BJ (cell line): Measurements from ENCODE around the gene TADA1. TPM values are rescaled to one million over a fixed set of nuclear protein-coding genes. Genes with fewer than 3 reads are reported as not detected.

Experiments used
- CTCF ChIA-PET: fragments of 350-600 bp; formaldehyde crosslinking; extraction: SDS; loops from one replicate; lab custom pipeline; 2021; ENCODE audit warnings: antibody characterized with exemption, inconsistent platforms; lab: Yijun Ruan, JAX
- POLR2A ChIA-PET: fragments of 300-600 bp; sonication (Branson Sonifier 250); formaldehyde crosslinking; extraction: SDS; loops from one replicate; lab custom pipeline; 2021; ENCODE audit warnings: antibody characterized with exemption; lab: Charles Lee
- DNase-seq: peaks from one replicate; pipeline ENCODE4 v3.0.0-alpha.2; 2011; ENCODE audit warnings: low read depth
- H3K27me3 ChIP-seq: 2 replicates; pipeline ENCODE4 v1.6.0; 2011; ENCODE audit warnings: low read length; ENCODE audit not compliant: control insufficient read depth, insufficient read depth
- H3K36me3 ChIP-seq: 2 replicates; pipeline ENCODE4 v1.5.1; 2011; ENCODE audit warnings: low read length; ENCODE audit not compliant: control insufficient read depth, insufficient read depth
- H3K4me3 ChIP-seq: 2 replicates; pipeline ENCODE4 v1.5.1; 2011; ENCODE audit warnings: low read depth, mild to moderate bottlenecking, control low read depth, low read length
- polyA plus RNA-seq: library from polyadenylated mRNA; depleted of rRNA; stranded (reverse); fragments of >200 nt; gene quantifications from 2 replicates; pipeline ENCODE4 v1.2.3, GENCODE V29; 2011; rRNA removed
- TF ChIP-seq, protein P1 (sequence below): IDR thresholded peaks from 2 replicates; pipeline ENCODE4 v1.5.1; 2011; ENCODE audit warnings: low read depth, mild to moderate bottlenecking, control low read depth, inconsistent platforms, low read length, moderate library complexity; ENCODE audit not compliant: insufficient read depth

TADA1 gene
- polyA plus RNA-seq, 1 experiment = 6.6 TPM

DNA sequence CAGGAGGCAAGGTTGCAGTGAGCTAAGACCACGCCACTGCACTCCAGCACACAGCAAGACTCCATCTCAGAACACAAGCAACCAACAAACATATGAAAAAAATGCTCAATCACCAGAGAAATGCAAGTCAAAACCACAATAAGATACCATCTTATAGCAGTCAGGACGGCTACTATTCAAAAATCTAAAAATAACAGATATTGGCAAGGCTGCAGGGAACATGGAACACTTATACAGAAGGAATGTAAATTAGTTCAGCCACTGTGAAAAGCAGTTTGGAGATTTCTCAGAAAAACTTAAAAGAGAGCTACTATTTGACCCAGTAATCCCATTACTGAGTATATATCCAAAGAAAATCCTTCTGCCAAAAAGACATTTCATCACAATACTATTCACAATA lies 64.4 kb downstream of the TADA1 start:
- ChIA-PET POLR2A (no interaction called here), CTCF (no interaction called here)
- H3K4me3 ChIP-seq = no peak overlapping the region
- H3K36me3 ChIP-seq = no peaks in the 10 kb centered on the region
- TF ChIP-seq, protein P1, sequence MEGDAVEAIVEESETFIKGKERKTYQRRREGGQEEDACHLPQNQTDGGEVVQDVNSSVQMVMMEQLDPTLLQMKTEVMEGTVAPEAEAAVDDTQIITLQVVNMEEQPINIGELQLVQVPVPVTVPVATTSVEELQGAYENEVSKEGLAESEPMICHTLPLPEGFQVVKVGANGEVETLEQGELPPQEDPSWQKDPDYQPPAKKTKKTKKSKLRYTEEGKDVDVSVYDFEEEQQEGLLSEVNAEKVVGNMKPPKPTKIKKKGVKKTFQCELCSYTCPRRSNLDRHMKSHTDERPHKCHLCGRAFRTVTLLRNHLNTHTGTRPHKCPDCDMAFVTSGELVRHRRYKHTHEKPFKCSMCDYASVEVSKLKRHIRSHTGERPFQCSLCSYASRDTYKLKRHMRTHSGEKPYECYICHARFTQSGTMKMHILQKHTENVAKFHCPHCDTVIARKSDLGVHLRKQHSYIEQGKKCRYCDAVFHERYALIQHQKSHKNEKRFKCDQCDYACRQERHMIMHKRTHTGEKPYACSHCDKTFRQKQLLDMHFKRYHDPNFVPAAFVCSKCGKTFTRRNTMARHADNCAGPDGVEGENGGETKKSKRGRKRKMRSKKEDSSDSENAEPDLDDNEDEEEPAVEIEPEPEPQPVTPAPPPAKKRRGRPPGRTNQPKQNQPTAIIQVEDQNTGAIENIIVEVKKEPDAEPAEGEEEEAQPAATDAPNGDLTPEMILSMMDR = no peak
- no peaks in the 10 kb centered on the region for H3K27me3 ChIP-seq
- peak; percentile 37 for DNase-seq

DNA sequence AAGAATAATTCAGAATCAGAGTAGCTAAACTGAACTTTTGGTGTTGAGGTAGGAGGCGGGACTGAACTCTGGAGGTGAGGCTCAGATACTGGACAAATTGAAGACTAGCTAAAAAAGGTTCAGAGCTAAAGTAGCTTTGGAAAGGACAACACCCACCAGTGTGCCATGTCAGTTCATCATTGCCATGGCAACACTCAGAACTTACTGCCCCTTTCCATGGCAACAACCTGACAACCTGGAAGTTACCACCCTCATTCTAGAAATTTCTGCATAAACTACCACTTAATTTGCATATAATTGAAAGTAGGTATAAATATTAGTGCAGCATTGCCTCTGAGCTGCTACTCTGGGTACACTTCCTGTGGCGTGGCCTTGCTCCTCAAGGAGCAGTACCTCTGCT lies 67.1 kb downstream of the TADA1 start:
- ChIA-PET CTCF (no interaction called here), POLR2A (no interaction called here)
- TF ChIP-seq, protein P1 = no peak
- Histone ChIP-seq H3K27me3 (no peaks in the 10 kb centered on the region), H3K36me3 (no peaks in the 10 kb centered on the region), H3K4me3 (no peak overlapping the region)
- no peak for DNase-seq

Other genes starting within 250 kb of the TADA1 start
- gene POGK, start 36.8 kb downstream of the TADA1 start, polyA plus RNA-seq = 13.7 and 16.3 TPM in 2 replicates
- gene ILDR2, start 99.3 kb upstream of the TADA1 start, polyA plus RNA-seq = 0.01 TPM in 1 of 2 replicates, not detected in the other
- not detected in 2 replicates for gene MAEL, start 113.0 kb upstream of the TADA1 start, polyA plus RNA-seq
- gene GPA33, start 214.1 kb upstream of the TADA1 start, polyA plus RNA-seq = not detected in 2 replicates
- gene STYXL2, start 217.8 kb upstream of the TADA1 start, polyA plus RNA-seq = not detected in 2 replicates